Common myeloid progenitor, CD34-positive (primary cell): Measurements from ENCODE around the gene UBE2O.
"Not testable (repeated sequence)": the region's sequence is repeated elsewhere in the genome, so short reads cannot be mapped to it uniquely, and the experiment has no call there.

Experiments
- CTCF ChIA-PET: fragments of 350-600 bp; sonication (Branson Sonifier 250); formaldehyde crosslinking; loops from one replicate; lab custom pipeline; 2021; ENCODE audit warnings: antibody characterized with exemption; lab: Charles Lee
- POLR2A ChIA-PET: fragments of 350-600 bp; sonication (Branson Sonifier 250); formaldehyde crosslinking; loops from one replicate; lab custom pipeline; 2021; ENCODE audit warnings: antibody characterized with exemption; lab: Charles Lee
- DNase-seq, 3 donors: peaks; one replicate each; pipeline versions ENCODE4 v3.0.0 to v3.0.0-alpha.2; 2013
- H3K27ac ChIP-seq, 2 experiments: 1 replicate in 1 of 2; 2 replicates in 1 of 2; pipeline ENCODE4 v1.7.0; 2013; ENCODE audit warnings: inconsistent platforms in 2 of 2, low read length in 2 of 2, mild to moderate bottlenecking in 2 of 2, low read depth in 1 of 2, moderate library complexity in 1 of 2; ENCODE audit not compliant: severe bottlenecking in 2 of 2, insufficient read depth in 1 of 2, poor library complexity in 1 of 2
- H3K27me3 ChIP-seq, 5 experiments: replicated peaks in 2 of 5; 1 replicate in 3 of 5; 2 replicates in 2 of 5; pipeline versions ENCODE4 v1.6.1 to v1.7.0; 2013; ENCODE audit warnings: low read length in 4 of 5, mild to moderate bottlenecking in 2 of 5, moderate library complexity in 2 of 5, inconsistent platforms in 1 of 5; ENCODE audit not compliant: insufficient read depth in 5 of 5, control insufficient read depth in 4 of 5
- H3K36me3 ChIP-seq, 4 experiments: 1 replicate in 2 of 4; 2 replicates in 2 of 4; pipeline versions ENCODE4 v1.6.1 to v1.7.0; 2013; ENCODE audit warnings: low read length in 3 of 4, control low read depth in 1 of 4, mild to moderate bottlenecking in 1 of 4; ENCODE audit not compliant: control insufficient read depth in 4 of 4, insufficient read depth in 4 of 4
- H3K4me1 ChIP-seq, 4 experiments: 1 replicate in 3 of 4; 2 replicates in 1 of 4; pipeline versions ENCODE4 v1.6.1 to v1.7.1; 2013; ENCODE audit warnings: low read length in 3 of 4, mild to moderate bottlenecking in 3 of 4, control low read depth in 1 of 4, inconsistent platforms in 1 of 4, moderate library complexity in 1 of 4; ENCODE audit not compliant: control insufficient read depth in 4 of 4, insufficient read depth in 4 of 4; ENCODE audit errors: control extremely low read depth in 1 of 4
- H3K4me3 ChIP-seq, 7 experiments: 1 replicate in 4 of 7; 2 replicates in 3 of 7; pipeline versions ENCODE4 v1.5.1 to v1.7.0; 2013; ENCODE audit warnings: mild to moderate bottlenecking in 7 of 7, low read length in 6 of 7, moderate library complexity in 6 of 7, inconsistent platforms in 2 of 7, low read depth in 2 of 7, control low read depth in 1 of 7; ENCODE audit not compliant: insufficient read depth in 4 of 7, control insufficient read depth in 1 of 7; ENCODE audit errors: extremely low read depth in 1 of 7
- H3K9me3 ChIP-seq, 5 experiments: 1 replicate in 4 of 5; 2 replicates in 1 of 5; pipeline versions ENCODE4 v1.6.1 to v1.7.1; 2013; ENCODE audit warnings: low read length in 4 of 5, mild to moderate bottlenecking in 2 of 5, inconsistent platforms in 1 of 5, low read depth in 1 of 5, moderate library complexity in 1 of 5; ENCODE audit not compliant: control insufficient read depth in 4 of 5, insufficient read depth in 2 of 5; ENCODE audit errors: control extremely low read depth in 1 of 5
- WGBS: methylation state at CpG from one replicate; pipeline ENCODE4 v1.1.5; 2013; ENCODE audit not compliant: insufficient coverage; 5-methylcytosine and 5-hydroxymethylcytosine counted together

Gene UBE2O

DNA sequence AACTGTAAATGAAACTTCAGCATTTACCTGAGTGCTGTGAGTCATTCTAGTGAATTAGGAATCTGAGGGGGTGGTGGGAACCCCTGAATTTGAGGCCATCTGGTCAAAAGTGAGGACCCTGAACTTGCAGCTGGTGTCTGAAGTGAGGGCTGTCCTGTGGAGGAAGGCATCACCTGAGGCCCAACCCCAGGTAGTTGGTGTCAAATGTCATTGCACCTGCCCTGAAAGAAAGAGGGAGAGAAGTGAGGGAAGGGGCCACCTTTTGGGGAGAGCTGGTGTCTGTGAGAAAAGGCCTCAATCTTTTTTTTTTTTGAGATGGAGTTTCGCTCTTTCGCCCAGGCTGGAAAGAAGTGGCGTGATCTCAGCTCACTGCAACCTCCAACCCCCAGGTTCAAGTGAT lies 86.7 kb downstream of the UBE2O start:
- CTCF ChIA-PET, result interaction anchor here (1.1 to 7.0 kb wide), 4 partner anchors 11 to 87 kb away, joined by 3 to 48 read pairs (median 12); partner anchors contain the start of gene SPHK1
- Histone ChIP-seq H3K4me1 (no peaks in the 10 kb centered on the region), H3K27ac (no peak overlapping the region)

DNA sequence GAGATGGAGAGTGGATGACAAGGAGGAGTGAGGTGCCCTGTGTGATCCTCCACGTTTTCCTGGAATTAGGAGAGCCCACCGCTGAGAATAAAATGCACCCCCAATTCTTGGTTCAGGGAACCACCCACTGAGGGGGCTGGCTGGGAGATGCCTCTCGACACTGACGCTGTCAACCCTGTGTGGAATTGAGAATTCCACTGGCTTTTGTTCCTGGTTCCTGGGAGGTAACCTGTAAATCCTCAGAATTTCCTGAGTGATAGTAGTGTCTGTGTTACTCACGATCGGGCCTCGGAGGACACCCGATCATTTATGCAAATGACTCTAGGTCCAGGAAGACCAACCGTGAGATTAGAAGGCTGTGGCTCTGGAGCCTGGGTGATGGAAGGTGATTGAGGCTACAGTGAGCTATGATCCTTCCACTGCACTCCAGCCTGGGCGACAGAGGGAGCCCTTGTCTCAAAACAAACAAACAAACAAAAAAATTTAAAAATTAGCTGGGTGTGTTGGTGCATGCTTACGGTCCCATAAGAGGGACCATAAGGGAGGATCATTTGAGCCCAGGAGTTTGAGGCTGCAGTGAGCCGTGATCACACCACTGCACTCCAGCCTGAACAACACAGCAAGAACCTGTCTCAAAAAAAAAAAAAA lies 87.6 kb downstream of the UBE2O start:
- Histone ChIP-seq H3K9me3 (no peaks in the 10 kb centered on the region), H3K27ac (no peak overlapping the region), H3K27me3 (no peaks in the 10 kb centered on the region), H3K4me3 (no peak overlapping the region), H3K36me3 (no peaks in the 10 kb centered on the region), H3K4me1 (no peaks in the 10 kb centered on the region)
- DNase-seq, result peak in 1 of 3 donors; percentile 24
- CTCF ChIA-PET, result interaction anchor here (1.1 to 7.0 kb wide), 8 partner anchors 10 to 88 kb away, joined by 3 to 48 read pairs (median 4); partner anchors contain the start of gene SPHK1
- 94% methylated on average over 3 of the region's 12 CpGs for WGBS
- POLR2A ChIA-PET, result interaction anchor here (0.6 kb wide), 1 partner anchor 19 kb away, joined by 3 read pairs; the partner anchor contains the start of gene SPHK1

More for the DNA sequence above, 86.7 kb downstream of the UBE2O start:
- Histone ChIP-seq H3K36me3 (no peaks in the 10 kb centered on the region), H3K4me3 (no peak overlapping the region), H3K9me3 (no peaks in the 10 kb centered on the region), H3K27me3 (no peaks in the 10 kb centered on the region)
- DNase-seq, result no peak
- POLR2A ChIA-PET, result no interaction called here
- WGBS, result no CpG with 5 or more reads among the region's 3 CpGs

DNA sequence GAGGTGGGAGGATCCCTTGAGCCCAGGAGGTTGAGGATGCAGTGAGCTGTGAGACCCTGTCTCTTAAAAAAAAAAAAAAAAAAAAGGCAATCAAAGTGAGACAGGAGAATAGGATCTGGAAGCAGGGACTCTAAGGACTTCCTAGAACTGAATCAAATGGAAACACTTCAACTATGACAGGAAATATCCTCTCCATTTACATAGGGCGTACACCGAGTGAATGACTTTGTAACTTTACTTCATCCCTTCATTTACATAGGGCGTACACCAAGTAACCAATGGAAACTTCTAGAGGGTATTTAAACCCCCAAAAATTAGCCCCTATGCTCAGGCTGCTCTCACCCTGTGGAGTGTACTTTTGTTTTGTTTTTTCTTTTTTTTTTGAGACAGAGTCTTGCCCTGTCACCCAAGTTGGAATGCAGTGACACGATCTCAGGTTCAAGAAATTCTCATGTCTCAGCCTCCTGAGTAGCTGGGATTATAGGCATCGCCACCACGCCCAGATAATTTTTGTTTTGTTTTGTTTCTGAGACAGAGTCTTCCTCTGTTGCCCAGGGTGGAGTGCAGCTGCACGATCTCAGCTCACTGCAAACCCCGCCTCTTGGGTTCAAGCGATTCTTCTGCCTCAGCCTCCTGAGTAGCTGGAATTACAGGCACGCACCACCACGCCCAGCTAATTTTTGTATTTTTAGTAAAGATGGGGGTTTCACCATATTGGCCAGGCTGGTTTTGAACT lies 89.7 kb downstream of the UBE2O start:
- ChIA-PET CTCF (interaction anchor here (0.6 to 2.4 kb wide), 11 partner anchors 10 to 94 kb away, joined by 3 to 7 read pairs (median 3); no protein-coding TSS in a partner anchor), POLR2A (no interaction called here)
- no peak for DNase-seq
- Histone ChIP-seq H3K36me3 (no peaks in the 10 kb centered on the region), H3K27ac (no peak overlapping the region), H3K4me1 (no peaks in the 10 kb centered on the region), H3K9me3 (no peaks in the 10 kb centered on the region), H3K27me3 (no peaks in the 10 kb centered on the region), H3K4me3 (no peak overlapping the region)
- 99% methylated on average over 7 of the region's 11 CpGs for WGBS

DNA sequence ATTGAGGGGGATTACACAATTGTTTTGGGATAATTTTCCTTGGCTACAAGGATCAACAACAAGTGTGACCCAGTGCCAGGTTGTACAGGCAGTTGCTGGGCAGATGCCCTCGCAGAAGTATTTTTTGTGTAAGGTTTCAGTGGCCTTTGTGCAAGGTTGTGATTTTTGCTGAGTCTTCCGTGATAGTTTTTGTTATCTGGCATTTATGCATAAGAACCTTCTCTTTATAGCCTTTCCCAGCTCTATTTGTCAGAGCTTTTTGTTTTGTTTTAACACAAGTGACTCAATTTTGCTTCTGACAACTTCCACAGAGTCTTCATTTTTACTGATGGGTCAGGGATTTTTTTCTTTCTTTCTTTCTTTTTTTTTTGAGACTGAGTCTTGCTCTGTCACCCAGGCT lies 92.5 kb downstream of the UBE2O start:
- no peaks in the 10 kb centered on the region for H3K9me3 ChIP-seq
- no peaks in the 10 kb centered on the region for H3K36me3 ChIP-seq
- H3K27me3 ChIP-seq, result no peaks in the 10 kb centered on the region
- WGBS, result no CpG with 5 or more reads among the region's 2 CpGs
- CTCF ChIA-PET, result interaction anchor here (0.6 to 2.4 kb wide), 6 partner anchors 10 to 66 kb away, joined by 3 to 7 read pairs (median 3); no protein-coding TSS in a partner anchor
- no peak overlapping the region for H3K4me3 ChIP-seq
- H3K4me1 ChIP-seq, result no peaks in the 10 kb centered on the region
- no peak overlapping the region for H3K27ac ChIP-seq
- no peak for DNase-seq
- POLR2A ChIA-PET, result no interaction called here

DNA sequence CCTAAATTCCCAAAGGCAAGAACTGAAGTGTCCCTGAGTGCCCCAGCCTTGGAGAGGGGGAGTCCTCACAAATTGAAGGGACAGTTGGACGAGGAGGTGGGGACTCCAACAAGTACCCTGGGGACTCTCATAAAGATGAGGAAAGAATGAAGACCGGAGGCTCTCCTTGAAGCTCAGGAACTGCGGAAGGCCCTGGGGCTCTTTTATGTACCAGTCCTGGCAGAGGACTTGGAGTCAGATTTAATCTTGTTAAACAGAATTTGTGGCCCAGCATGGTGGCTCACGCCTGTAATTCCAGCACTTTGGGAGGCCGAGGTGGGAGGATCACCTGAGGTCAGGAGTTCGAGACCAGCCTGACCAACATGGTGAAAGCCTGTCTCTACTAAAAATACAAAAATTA lies 93.2 kb downstream of the UBE2O start:
- CTCF ChIA-PET, result interaction anchor here (1.0 to 1.3 kb wide), 4 partner anchors 10 to 44 kb away, joined by 3 to 4 read pairs (median 3); no protein-coding TSS in a partner anchor
- H3K4me1 ChIP-seq, H3K4me3 ChIP-seq, H3K36me3 ChIP-seq, POLR2A ChIA-PET, DNase-seq, H3K27me3 ChIP-seq, H3K9me3 ChIP-seq, H3K27ac ChIP-seq: not testable (repeated sequence)
- 98% methylated on average over 6 of the region's 6 CpGs for WGBS

DNA sequence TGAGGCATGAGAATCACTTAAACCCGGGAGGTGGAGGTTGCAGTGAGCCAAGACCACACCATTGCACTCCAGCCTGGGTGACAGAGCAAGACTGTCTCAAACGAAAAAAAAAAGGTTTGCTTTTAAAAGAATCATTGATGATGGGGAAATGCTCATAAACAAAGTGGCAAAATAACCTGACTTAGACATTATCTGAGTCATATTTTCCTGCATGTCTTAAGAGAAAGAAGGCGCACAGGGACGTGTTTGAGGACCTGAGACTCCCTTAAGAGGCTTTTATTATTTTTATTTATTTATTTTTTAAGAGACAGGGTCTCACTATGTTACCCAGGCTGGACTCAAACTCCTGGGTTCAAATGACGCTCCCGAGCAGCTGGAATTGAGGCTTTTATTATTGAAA lies 93.6 kb downstream of the UBE2O start:
- POLR2A ChIA-PET, result no interaction called here
- peaks cover 0 to 10% (median 9%) of the 10 kb centered on the region in 4 experiments for H3K4me1 ChIP-seq
- no peak for DNase-seq
- WGBS, result 88% methylated on average over 4 of the region's 6 CpGs
- H3K27ac ChIP-seq, result no peak overlapping the region
- no peak overlapping the region for H3K4me3 ChIP-seq
- no peaks in the 10 kb centered on the region for H3K9me3 ChIP-seq
- no peaks in the 10 kb centered on the region for H3K36me3 ChIP-seq
- CTCF ChIA-PET, result interaction anchor here (0.7 to 1.2 kb wide), 3 partner anchors 17 to 44 kb away, joined by 3 read pairs; no protein-coding TSS in a partner anchor
- H3K27me3 ChIP-seq, result no peaks in the 10 kb centered on the region
